Breast epithelium (tissue), 3 donors: Measurements from ENCODE around the gene CFL2.

Experiments
- POLR2A ChIP-seq: fragments of 450-650 bp; IDR thresholded peaks from one replicate; pipeline ENCODE4 v1.6.1; 2016; ENCODE audit warnings: antibody characterized with exemption, mild to moderate bottlenecking, moderate library complexity
- POLR2AphosphoS5 ChIP-seq, 3 donors: sonication (generic); formaldehyde crosslinking; IDR thresholded peaks; one replicate each; pipeline ENCODE4 v1.6.1; 2017; ENCODE audit warnings: antibody characterized with exemption in 3 of 3
- TF ChIP-seq, protein P1 (sequence below), 3 donors: fragments of 450-650 bp; IDR thresholded peaks; one replicate each; pipeline ENCODE4 v1.5.1; 2016 to 2017; ENCODE audit warnings: antibody characterized with exemption in 3 of 3, mild to moderate bottlenecking in 3 of 3, moderate library complexity in 3 of 3

DNA sequence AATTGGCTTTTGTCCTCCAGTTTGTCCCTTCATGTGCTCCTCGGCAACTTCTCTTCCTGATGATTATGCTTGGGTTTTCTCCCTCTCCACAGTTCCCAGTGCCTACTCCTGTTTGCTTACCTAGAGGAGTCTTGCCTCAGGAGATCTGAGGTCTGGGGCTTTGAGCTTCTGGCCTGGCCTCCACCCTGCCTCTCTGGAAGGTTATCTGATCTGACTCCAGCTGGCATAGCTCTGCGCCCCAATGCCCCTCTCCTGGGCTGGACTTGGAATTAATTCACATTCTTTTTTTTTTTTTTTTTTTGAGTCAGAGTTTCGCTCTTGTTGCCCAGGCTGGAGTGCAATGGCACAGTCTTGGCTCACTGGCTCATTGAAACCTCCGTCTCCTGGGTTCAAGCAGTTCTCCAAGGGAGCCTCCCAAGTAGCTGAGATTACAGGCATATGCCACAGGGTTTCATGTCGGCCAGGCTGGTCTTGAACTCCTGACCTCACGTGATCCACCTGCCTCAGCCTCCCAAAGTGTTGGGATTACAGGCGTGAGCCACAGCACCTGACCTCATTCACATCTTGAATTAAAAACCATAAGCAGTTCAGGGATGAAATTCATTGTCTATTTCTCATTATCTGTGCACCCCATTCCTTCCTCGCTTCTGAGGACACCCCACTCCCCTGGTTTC, 33.5 kb downstream of the CFL2 start:
- TF ChIP-seq, protein P1, sequence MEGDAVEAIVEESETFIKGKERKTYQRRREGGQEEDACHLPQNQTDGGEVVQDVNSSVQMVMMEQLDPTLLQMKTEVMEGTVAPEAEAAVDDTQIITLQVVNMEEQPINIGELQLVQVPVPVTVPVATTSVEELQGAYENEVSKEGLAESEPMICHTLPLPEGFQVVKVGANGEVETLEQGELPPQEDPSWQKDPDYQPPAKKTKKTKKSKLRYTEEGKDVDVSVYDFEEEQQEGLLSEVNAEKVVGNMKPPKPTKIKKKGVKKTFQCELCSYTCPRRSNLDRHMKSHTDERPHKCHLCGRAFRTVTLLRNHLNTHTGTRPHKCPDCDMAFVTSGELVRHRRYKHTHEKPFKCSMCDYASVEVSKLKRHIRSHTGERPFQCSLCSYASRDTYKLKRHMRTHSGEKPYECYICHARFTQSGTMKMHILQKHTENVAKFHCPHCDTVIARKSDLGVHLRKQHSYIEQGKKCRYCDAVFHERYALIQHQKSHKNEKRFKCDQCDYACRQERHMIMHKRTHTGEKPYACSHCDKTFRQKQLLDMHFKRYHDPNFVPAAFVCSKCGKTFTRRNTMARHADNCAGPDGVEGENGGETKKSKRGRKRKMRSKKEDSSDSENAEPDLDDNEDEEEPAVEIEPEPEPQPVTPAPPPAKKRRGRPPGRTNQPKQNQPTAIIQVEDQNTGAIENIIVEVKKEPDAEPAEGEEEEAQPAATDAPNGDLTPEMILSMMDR (IDR thresholded peaks at IDR 0.05): no peak
- TF ChIP-seq POLR2AphosphoS5 (IDR thresholded peaks at IDR 0.05) (no peak), POLR2A (no peak)
